H1 (cell line): ENCODE results near the gene CYP1A1. TPM values are rescaled to one million over a fixed set of nuclear protein-coding genes. Genes with fewer than 3 reads are reported as not detected.

Experiments used
- CTCF ChIA-PET: fragments of 300-600 bp; sonication (Branson Sonifier 250); formaldehyde crosslinking; loops from one replicate; lab custom pipeline; 2021; ENCODE audit not compliant: partially characterized antibody; lab: Charles Lee
- POLR2A ChIA-PET: fragments of 300-600 bp; sonication (Branson Sonifier 250); formaldehyde crosslinking; loops from one replicate; lab custom pipeline; 2021; ENCODE audit warnings: inconsistent platforms; ENCODE audit not compliant: partially characterized antibody; lab: Charles Lee
- DNase-seq, 2 experiments: peaks; one replicate each; pipeline versions ENCODE4 v3.0.0 to v3.0.0-alpha.2; 2010 to 2022; ENCODE audit warnings: low spot score in 2 of 2, low read depth in 1 of 2, mixed read lengths in 1 of 2
- FAIRE-seq: peaks from 2 replicates; lab custom pipeline; 2011; peaks lifted over from hg19 to GRCh38; lab: Jason Lieb, UNC
- H2AFZ ChIP-seq: 2 replicates; pipeline ENCODE4 v1.8.1; 2012; ENCODE audit warnings: low read length, inconsistent platforms
- H2AK5ac ChIP-seq: 2 replicates; pipeline ENCODE4 v1.6.1; 2013; ENCODE audit warnings: low read depth, low read length
- H2BK120ac ChIP-seq: replicated peaks from 2 replicates; pipeline ENCODE3; 2013; ENCODE audit warnings: low read depth, low read length, inconsistent platforms
- H2BK12ac ChIP-seq: 2 replicates; pipeline ENCODE4 v1.6.1; 2013; ENCODE audit warnings: low read depth, low read length
- H2BK15ac ChIP-seq: 2 replicates; pipeline ENCODE4 v1.6.1; 2013; ENCODE audit warnings: low read length
- H2BK20ac ChIP-seq: 2 replicates; pipeline ENCODE4 v1.6.1; 2013; ENCODE audit warnings: low read length
- H2BK5ac ChIP-seq: 2 replicates; pipeline ENCODE4 v1.6.1; 2013; ENCODE audit warnings: low read depth, low read length
- H3K14ac ChIP-seq: 2 replicates; pipeline ENCODE4 v1.6.1; 2013; ENCODE audit warnings: inconsistent platforms; ENCODE audit not compliant: insufficient read length
- H3K18ac ChIP-seq: 2 replicates; pipeline ENCODE4 v1.6.1; 2013; ENCODE audit warnings: low read length; ENCODE audit errors: extremely low read depth
- H3K23ac ChIP-seq: 2 replicates; pipeline ENCODE4 v1.6.1; 2013; ENCODE audit warnings: inconsistent platforms; ENCODE audit not compliant: insufficient read length
- H3K23me2 ChIP-seq: 2 replicates; pipeline ENCODE4 v1.6.1; 2013; ENCODE audit warnings: low read depth, low read length
- H3K27ac ChIP-seq: 2 replicates; pipeline ENCODE4 v1.6.1; 2011; ENCODE audit warnings: low read depth, low read length, inconsistent platforms
- H3K27me3 ChIP-seq, 4 experiments: replicated peaks in 1 of 4; 1 replicate in 1 of 4; 2 replicates in 3 of 4; pipeline versions ENCODE4 v1.6.1 to v1.8.1; 2011 to 2013; ENCODE audit warnings: low read length in 3 of 4, mild to moderate bottlenecking in 3 of 4, inconsistent platforms in 2 of 4, mixed read lengths in 2 of 4, moderate library complexity in 1 of 4; ENCODE audit not compliant: control insufficient read depth in 3 of 4, insufficient read depth in 3 of 4; ENCODE audit errors: extremely low read depth in 1 of 4
- H3K36me3 ChIP-seq, 4 experiments: 2 replicates each; pipeline versions ENCODE4 v1.6.1 to v1.8.1; 2011 to 2013; ENCODE audit warnings: mild to moderate bottlenecking in 4 of 4, low read length in 3 of 4, moderate library complexity in 2 of 4, control low read depth in 1 of 4, inconsistent platforms in 1 of 4; ENCODE audit not compliant: insufficient read depth in 4 of 4, control insufficient read depth in 2 of 4
- H3K4ac ChIP-seq: replicated peaks from 2 replicates; pipeline ENCODE3; 2013; ENCODE audit warnings: low read length, low read depth, mixed read lengths, inconsistent platforms; ENCODE audit not compliant: insufficient read length
- H3K4me1 ChIP-seq, 4 experiments: replicated peaks in 1 of 4; 1 replicate in 1 of 4; 2 replicates in 3 of 4; pipeline versions ENCODE4 v1.6.1 to v1.8.1; 2011 to 2013; ENCODE audit warnings: low read length in 3 of 4, inconsistent platforms in 2 of 4, mixed read lengths in 1 of 4; ENCODE audit not compliant: insufficient read depth in 4 of 4, control insufficient read depth in 3 of 4
- H3K4me2 ChIP-seq, 2 experiments: 2 replicates each; pipeline versions ENCODE4 v1.6.1 to v1.8.1; 2011 to 2013; ENCODE audit warnings: low read depth in 2 of 2, low read length in 2 of 2, control low read depth in 1 of 2, inconsistent platforms in 1 of 2, mild to moderate bottlenecking in 1 of 2; ENCODE audit not compliant: insufficient read depth in 1 of 2
- H3K4me3 ChIP-seq, 4 experiments: fragments of 200-600, 300-600 bp in 1 of 4; sonication (generic), shearing (Covaris generic), sonication (Bioruptor Twin) in 1 of 4; 2 replicates each; pipeline versions ENCODE4 v1.5.1 to v1.8.1; 2011 to 2016; ENCODE audit warnings: low read length in 4 of 4, low read depth in 3 of 4, control low read depth in 2 of 4, inconsistent platforms in 2 of 4, mild to moderate bottlenecking in 2 of 4, mixed read lengths in 1 of 4, moderate library complexity in 1 of 4; ENCODE audit not compliant: insufficient read depth in 2 of 4; ENCODE audit errors: extremely low read depth in 1 of 4
- H3K56ac ChIP-seq: replicated peaks from 2 replicates; pipeline ENCODE3; 2013; ENCODE audit warnings: low read depth, mild to moderate bottlenecking, mixed read lengths, low read length, inconsistent platforms; ENCODE audit not compliant: insufficient read length
- H3K79me1 ChIP-seq: 2 replicates; pipeline ENCODE4 v1.6.1; 2013; ENCODE audit warnings: low read depth, low read length, control low read depth
- H3K79me2 ChIP-seq, 2 experiments: 2 replicates each; pipeline versions ENCODE4 v1.6.1 to v1.8.1; 2012 to 2013; ENCODE audit warnings: low read length in 2 of 2, mild to moderate bottlenecking in 2 of 2, inconsistent platforms in 1 of 2; ENCODE audit not compliant: insufficient read depth in 2 of 2, control insufficient read depth in 1 of 2
- H3K9ac ChIP-seq, 4 experiments: replicated peaks in 1 of 4; 1 replicate in 1 of 4; 2 replicates in 3 of 4; pipeline versions ENCODE4 v1.6.1 to v1.8.1; 2011 to 2013; ENCODE audit warnings: low read depth in 3 of 4, low read length in 3 of 4, control low read depth in 2 of 4, mild to moderate bottlenecking in 2 of 4, moderate library complexity in 2 of 4, inconsistent platforms in 1 of 4; ENCODE audit errors: extremely low read depth in 1 of 4
- H3K9me3 ChIP-seq, 2 experiments: 2 replicates each; pipeline versions ENCODE4 v1.6.1 to v1.8.1; 2012 to 2013; ENCODE audit warnings: mild to moderate bottlenecking in 2 of 2, moderate library complexity in 2 of 2, control low read depth in 1 of 2, inconsistent platforms in 1 of 2, low read depth in 1 of 2, low read length in 1 of 2, mixed read lengths in 1 of 2; ENCODE audit not compliant: insufficient read depth in 2 of 2
- H4K20me1 ChIP-seq, 2 experiments: replicated peaks in 1 of 2; 2 replicates each; pipeline versions ENCODE3 to v1.8.1; 2011 to 2013; ENCODE audit warnings: inconsistent platforms in 2 of 2, low read length in 2 of 2, mild to moderate bottlenecking in 1 of 2; ENCODE audit not compliant: insufficient read depth in 2 of 2, control insufficient read depth in 1 of 2
- H4K5ac ChIP-seq: 2 replicates; pipeline ENCODE4 v1.6.1; 2013; ENCODE audit warnings: low read length, low read depth, mixed read lengths, inconsistent platforms; ENCODE audit not compliant: insufficient read length
- H4K8ac ChIP-seq: 2 replicates; pipeline ENCODE4 v1.8.0; 2013; ENCODE audit warnings: mild to moderate bottlenecking, moderate library complexity, low read length, inconsistent platforms; ENCODE audit not compliant: insufficient read depth; ENCODE audit errors: extremely low read depth
- H4K91ac ChIP-seq: replicated peaks from 2 replicates; pipeline ENCODE3; 2013; ENCODE audit warnings: low read length, mixed read lengths, inconsistent platforms; ENCODE audit not compliant: insufficient read length
- PHF8 ChIP-seq: fragments of 200-600 bp; sonication (generic); conservative IDR thresholded peaks from 2 replicates; pipeline ENCODE4 v1.7.1; 2012; ENCODE audit warnings: low read depth, mild to moderate bottlenecking, inconsistent platforms, low read length, moderate library complexity
- TEAD4 ChIP-seq: IDR thresholded peaks from 2 replicates; pipeline ENCODE4 v1.6.1; 2012; ENCODE audit warnings: low read depth, low read length, inconsistent platforms, mixed read lengths
- WGBS, 2 experiments: shearing (Covaris generic) in 1 of 2; methylation state at CpG; one replicate each; pipeline versions ENCODE4 v1.1.6 to v1.1.7; 2013 to 2015; ENCODE audit warnings: low lambda C conversion rate in 2 of 2, mixed read lengths in 2 of 2, inconsistent platforms in 1 of 2, low coverage in 1 of 2, missing lambda C conversion rate in 1 of 2; ENCODE audit not compliant: insufficient replicate concordance in 2 of 2, insufficient coverage in 1 of 2, insufficient read length in 1 of 2; ENCODE audit errors: extremely low coverage in 1 of 2, missing lambda C conversion rate in 1 of 2; 5-methylcytosine and 5-hydroxymethylcytosine counted together
- polyA plus RNA-seq, 7 experiments: library from polyadenylated mRNA; depleted of rRNA in 3 of 7; stranded (reverse) in 5 of 7; unstranded in 2 of 7; fragments of >200 nt in 5 of 7; fragments of 200-250 nt in 2 of 7; gene quantifications; 1 replicate in 5 of 7; 2 replicates in 1 of 7; 4 replicates in 1 of 7; pipeline versions ENCODE4 v1.2.1 to v1.2.3, GENCODE V29; 2011 to 2013; ENCODE audit warnings: missing spikeins in 2 of 7, mixed read lengths in 2 of 7
- total RNA-seq: library from RNA; stranded (reverse); fragmentation: NEBNext Ultra II Directional; extraction: Animal tissue kit (Norgen Biotek cat#: 25700); gene quantifications from 2 replicates; pipeline ENCODE4 v1.2.1, GENCODE V29; 2021

The CYP1A1 gene
- total and polyA plus RNA-seq, 2 of the 8 experiments (the other 6 are each of a cell fraction or from before 2014, with no cell fraction given) = 0.32 to 0.35 TPM

DNA sequence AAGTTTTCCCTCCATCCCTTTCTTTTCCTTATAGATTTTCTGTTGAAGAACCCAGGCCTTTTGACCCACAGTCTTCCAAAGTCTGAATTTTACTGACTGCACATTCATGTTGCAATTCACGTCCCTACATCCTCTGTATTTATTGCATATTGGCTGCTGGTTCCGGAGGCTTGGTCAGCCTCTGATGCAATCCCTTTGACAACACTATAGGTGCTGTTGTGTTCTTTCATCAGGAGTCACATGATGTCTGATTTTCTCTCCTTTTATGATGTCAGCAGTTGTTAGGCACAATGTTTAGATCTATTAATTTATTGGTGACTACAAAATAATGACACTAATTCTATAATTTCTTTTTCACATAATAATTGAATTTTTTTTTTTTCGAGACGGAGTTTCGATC is 8.7 kb downstream of the CYP1A1 start:
- Histone ChIP-seq H2BK120ac (no peak overlapping the region), H3K27me3 (peaks cover 0 to 3% (median 0%) of the 10 kb centered on the region in 4 experiments; a peak in 3 of 7 replicates), H3K23me2 (no peaks in the 10 kb centered on the region; the same call in 1 of the 2 replicates), H4K5ac (no peak overlapping the region), H3K14ac (no peak overlapping the region), H3K79me2 (no peaks in the 10 kb centered on the region), H2BK12ac (no peak overlapping the region), H3K4me3 (no peak overlapping the region), H3K27ac (no peak overlapping the region), H3K56ac (no peak overlapping the region), H3K18ac (no peak overlapping the region), H2BK15ac (no peak overlapping the region), H3K4ac (no peak overlapping the region), H4K8ac (no peak overlapping the region), H3K4me2 (no peak overlapping the region), H3K4me1 (no peaks in the 10 kb centered on the region), H3K23ac (no peak overlapping the region), H2AK5ac (no peak overlapping the region), H2BK5ac (no peak overlapping the region), H3K36me3 (no peaks in the 10 kb centered on the region), H2AFZ (no peak overlapping the region), H3K9ac (no peak overlapping the region), H2BK20ac (no peak overlapping the region), H3K79me1 (no peaks in the 10 kb centered on the region), H4K20me1 (no peaks in the 10 kb centered on the region), H3K9me3 (0 out of 4 replicates have a peak, but pooled peaks cover 0 to 2% of the 10 kb centered on the region in 2 experiments), H4K91ac (no peak overlapping the region)
- TF ChIP-seq PHF8 (no peak), TEAD4 (no peak)
- ChIA-PET CTCF (interaction anchor here (1.1 to 2.3 kb wide), 3 partner anchors 82 to 84 kb away, joined by 3 to 9 read pairs (median 4); no protein-coding TSS in a partner anchor), POLR2A (interaction anchor here (1.2 to 1.4 kb wide), 2 partner anchors 21 to 119 kb away, joined by 3 read pairs; partner anchors contain the start of gene EDC3)
- WGBS, 2 experiments = 92% methylated on average over 5 of the region's 5 CpGs; no CpG with 5 or more reads in 1 of the 2 experiments
- DNase-seq (no peak), FAIRE-seq (no peak)
